Activated CD4-positive, alpha-beta T cell treated with anti-CD3 and anti-CD28 coated beads, Interleukin-2, amount 50 U/mL, for 24 hours (primary cell): ENCODE data around the gene LSM3.

ENCODE experiments used
- DNase-seq, 2 donors: peaks; one replicate each; pipeline ENCODE4 v3.0.0-alpha.2; 2020; ENCODE audit warnings: low read depth in 1 of 2, low spot score in 1 of 2

The LSM3 gene

DNA sequence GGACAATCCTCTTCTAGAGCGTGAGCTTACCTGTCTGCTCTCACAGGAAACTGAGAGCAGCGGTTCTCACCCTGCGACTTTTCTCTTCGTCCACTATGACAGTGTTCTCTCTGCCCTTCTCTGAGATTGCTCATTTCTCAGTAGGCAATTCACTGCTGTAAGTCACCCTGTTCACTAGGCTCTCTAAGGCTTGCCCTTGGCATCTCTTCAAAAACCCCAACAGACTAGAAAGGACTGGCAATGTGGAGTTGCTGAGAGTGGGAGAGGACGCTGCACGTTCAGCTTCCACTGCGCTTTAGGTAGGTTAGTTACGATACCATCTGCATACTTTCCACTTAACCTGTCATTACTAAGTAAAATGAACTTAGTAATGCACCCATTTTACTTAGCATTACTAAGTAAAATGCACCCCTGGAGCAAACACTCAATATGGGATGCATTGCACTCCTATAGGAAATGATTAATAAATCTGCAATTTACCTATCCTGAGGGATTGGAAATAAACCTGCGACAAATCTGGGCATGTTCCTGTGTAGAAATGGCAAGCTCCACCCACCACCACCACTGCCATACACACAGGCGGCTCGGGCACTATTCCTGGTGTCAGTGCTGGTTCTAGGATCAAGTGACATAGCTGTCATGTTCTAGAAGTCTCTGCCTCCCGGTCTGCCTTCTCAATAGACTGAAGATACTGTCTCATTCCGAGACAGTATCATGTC lies 21.6 kb upstream of the LSM3 start:
- no peak for DNase-seq

DNA sequence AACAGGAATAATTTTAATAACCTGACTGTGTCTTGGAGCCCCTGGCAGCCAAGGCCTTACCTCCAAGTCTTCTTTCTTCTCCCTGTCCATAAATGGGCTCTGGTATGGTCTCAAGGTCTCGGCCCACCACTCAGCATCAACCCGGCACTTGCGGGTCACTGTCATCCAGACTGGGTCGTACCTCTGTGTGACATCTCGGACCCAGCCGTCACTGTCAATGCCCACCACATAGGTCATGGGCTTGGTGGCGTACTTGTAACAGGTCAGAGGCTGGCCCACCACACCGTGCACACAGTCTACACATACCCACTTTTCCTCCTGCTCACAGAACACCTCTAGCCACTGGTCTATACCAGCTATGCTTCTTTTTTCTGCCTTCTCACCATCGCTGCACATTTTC lies 20.7 kb upstream of the LSM3 start:
- no peak for DNase-seq

DNA sequence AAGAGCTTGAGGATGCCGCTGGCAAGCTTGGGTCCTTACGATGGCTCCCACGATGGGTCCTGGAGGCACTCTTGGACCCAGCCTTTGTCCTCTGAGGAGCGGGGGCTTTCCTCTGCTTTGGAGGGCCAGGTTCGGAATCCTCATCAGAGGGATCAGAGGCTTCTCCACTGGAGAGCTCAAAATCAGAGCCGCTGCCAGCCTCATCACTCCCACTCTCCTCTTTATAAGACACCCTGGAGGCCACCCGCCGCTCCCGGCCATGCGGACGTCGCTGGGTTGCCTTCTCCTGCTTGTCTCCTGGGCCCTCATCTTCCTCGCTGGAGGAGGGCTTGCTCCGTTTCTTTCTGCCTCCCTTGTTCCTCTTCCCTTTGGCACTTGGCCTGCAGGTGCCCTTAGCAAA lies 20.2 kb upstream of the LSM3 start:
- DNase-seq: no peak

DNA sequence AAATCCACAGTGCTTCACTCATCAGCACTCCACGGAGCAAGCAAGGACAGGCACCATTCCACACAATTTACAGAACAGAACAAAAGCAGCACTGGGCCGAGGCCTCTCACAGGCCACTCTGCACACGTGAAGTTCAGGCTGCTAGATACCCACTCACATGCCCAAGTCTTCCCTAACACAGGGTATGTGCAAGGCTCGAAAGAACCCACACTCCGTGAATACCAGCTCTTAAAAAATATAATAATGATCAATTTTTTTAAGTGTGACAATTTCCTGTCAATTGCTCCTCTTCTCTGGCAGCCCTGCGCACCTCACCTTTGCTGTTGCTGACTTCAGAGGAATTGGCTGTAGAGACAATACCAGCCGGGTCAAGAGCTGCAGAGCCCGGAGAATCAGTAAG lies 19.2 kb upstream of the LSM3 start:
- no peak for DNase-seq

DNA sequence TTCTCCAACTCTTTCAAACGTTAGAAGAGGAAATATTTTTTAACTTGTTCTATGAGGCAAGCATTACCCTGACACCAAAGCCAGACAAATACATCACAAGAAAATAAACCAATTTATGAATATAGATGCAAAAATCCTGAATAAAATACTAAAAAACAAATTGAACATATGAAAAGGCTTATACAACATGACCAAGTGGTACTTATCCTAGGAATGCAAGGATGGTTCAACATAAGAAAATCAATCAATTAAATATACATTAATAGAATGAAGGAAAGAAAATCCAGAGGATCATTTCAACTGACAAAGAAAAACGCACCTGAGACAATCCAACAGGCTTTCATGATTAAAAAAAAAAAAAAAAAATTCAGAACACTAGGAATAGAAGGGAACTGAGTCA lies 17.3 kb upstream of the LSM3 start:
- no peak for DNase-seq

DNA sequence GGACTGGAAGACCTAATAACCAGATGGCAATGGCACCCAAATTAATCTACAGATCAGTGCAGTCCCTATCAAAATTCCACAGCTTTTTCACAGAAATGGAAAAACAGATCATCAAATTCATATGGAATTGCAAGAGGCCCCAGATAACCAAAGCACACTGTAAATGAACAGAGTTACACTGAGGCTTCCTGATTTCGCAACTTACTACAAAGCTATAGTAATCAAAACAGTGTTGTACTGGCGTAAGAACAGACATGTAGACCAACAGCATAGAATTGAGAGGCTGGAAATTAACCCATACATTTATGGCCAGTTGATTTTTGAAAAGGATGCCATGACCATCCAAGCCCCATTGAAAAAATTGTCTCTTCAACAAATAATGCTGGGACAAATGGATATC lies 16.4 kb upstream of the LSM3 start:
- DNase-seq: no peak

DNA sequence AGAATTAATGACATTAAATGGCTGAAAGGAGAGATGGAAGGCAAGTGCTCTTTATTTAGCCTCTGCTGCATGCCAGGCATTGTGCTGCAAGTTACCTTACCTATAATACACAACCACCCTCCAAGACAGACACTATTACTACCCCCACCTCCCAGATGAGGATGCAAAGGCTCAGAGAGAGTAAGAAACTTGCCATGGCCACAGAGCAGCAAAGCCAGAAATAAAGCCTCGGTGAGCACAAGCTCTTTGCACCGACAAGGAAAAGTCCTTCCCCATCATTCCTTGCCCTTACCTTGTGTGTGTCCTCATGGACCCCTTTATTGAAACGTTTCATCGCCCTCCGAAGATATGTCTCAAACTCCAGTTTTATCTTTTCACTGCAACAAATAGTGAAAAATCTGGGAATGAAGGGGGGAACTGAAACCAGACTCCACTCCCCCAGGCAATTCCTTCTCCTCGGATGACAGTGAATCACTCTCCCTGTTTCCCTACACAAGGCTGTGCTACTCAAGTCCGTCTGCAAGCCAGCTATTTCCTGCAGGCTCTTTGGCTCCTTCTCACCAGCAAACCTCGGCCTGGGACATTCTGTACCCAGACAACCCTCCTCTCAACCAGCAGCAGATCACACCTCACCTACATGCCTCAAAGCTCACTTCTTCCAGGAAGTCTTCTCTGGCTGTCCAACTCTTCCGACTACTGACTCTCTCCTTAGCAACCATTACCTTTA lies 11.6 kb upstream of the LSM3 start:
- no peak for DNase-seq

DNA sequence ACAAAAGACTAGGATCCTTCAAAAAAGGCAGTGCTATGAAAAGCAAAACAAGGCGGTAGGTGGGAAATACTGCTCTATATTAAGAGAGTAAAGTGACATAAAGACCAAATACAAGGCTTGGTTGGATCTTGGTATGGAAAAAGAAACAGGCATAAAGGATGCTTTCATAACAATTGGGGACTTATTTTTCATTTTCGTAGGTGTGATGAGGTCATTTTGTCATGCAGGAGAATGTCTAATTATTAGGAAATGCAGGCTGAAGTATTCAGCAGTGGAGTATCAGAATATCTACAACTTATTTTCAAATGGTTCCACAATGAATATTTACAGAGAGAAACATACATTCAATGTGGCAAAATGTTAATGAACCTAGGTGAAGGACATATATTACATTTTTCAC lies 9.2 kb upstream of the LSM3 start:
- no peak for DNase-seq

DNA sequence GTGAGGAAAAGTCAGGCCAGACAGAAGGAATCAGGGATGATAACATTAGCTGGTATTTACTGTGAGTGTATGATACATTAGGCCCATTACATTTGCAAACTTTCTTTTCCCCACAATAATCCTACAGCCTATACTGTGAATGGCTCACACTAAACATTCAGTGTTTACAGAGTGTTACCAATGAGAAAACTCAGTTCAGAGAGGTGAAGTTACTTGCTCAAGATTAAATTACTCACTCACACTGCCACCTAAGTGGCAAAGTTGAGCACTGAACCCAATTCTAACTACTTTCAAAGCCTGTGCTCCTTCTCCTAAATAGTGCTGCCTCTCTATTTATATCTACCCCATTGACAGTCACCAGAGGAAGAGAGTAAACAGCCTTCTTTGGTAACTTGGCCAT lies 8.7 kb upstream of the LSM3 start:
- DNase-seq: no peak

DNA sequence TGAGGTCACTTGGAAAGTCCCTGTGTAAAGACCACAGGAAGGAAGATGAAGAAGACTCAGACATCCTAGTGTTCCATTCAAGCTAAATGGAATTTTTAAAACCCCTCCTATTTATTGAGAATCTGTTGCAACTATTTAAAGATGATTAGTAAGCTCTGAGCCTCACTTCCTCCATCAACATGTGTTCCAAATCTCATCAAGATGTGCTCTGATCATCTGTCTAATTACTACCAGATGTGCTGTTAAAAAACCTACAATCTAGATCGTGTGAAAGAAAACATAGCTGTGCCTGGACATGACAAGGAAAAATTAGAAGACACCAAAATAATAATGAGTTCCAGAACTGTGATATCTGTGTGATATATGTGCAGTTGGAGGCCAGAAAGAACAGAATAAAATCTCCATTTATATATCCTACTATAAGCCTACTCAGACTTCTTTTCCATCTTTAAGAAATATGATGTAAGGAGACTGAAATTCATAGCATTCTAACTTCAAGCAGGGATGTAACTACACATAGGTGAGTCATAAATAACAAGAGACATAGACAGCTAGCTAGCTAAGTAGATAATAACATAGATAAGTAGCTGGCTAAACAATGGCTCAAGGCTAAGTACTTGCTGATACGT lies 8.0 kb upstream of the LSM3 start:
- DNase-seq: no peak

DNA sequence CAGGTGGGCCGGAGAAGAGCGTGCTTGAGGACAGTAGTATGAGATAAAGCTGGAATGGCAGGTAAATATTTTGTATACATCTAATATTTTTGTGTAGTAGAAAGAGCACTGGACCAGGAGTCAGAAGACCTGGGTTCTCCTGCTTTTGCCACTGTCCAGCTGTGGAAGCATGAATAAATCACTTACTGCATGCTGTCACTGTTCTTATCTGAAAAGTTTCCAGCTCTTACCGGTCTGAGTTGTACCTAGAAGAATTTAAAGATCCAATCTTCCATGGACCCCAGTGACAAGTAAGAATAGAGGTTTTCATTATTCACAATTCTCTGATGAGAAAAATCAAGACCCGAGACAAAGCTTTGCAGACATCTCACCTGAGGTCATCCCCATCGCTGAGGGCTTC lies 6.1 kb upstream of the LSM3 start:
- DNase-seq: no peak

DNA sequence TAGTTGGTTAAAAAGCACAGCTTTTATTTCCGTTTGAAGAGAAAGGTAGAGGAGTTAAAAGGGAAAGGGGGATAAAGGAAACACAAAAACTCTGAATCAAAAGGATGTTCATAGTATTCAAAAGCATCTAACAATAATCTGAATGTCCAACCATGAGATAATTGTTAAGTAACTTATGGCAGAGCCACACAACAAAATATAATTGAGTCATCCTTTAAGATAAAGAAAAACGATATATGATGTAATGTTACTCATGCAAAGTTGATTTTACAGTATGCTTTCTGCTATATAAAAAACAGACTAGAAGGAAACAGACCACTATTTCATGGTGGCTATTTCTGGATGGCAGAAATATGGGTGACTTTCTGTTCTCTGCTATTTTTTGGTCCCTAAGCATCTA lies 4.1 kb upstream of the LSM3 start:
- no peak for DNase-seq

DNA sequence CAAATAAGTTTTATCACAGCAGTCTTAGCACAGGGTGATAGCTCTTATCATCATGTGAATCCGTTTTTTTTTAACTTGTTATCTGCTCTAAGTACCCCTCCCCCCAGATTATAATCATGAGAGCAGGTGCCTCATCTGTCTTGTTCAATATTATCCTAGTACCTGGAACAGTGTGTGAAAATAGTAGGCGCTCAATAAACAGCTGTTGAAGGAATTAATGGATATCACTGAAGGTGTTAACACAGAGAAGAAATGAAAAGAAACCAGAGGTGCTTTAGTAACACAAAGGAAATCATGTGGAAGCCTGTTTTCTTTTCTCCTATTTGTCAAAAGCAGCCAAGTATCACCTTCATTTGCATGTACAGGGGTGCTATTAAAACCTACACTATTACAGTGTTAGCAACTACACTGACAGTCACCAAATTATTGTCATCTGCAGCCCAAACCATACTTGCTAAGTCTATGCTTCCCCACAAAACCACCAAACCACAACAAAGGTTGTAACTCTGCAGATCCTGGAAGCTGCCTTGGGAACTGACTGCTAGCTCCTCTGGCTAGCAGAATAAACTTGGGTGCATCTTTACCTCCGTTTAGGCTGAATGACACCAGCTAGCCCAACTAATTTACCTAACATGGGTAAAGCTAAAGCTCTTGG lies 3.1 kb upstream of the LSM3 start:
- DNase-seq: peak in 1 of 2 donors; percentile 47

DNA sequence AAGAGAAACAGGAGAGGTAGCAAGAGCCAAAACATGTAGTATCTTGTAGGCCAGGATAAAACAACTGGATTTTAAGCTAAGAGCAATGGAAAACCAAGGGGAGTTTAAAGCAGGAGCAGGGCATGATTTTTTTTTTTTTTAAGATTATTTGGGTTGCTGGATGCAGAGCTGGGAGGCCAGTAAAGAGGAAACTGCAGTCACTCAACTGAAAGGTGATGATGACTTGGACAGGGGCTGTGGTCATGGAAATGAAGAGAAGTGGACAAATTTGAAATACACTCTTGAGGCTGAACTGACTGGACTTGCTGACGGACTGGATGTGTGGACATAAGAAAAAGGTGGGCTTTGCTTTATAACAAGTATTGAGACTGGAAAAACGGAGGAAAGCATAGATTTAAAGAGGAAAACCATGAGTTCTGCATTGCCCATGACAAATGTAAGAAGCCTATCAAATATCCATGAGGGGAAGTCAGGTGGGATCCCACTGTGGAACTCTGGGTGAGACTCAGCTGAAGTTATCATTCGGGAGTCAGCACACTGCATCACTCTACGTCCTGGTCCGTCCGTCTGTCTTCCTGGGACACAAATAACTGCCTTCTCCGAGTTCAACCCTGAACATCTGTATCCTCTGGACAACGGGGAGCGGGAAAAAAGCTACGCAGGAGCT lies 904 bp upstream of the LSM3 start:
- no peak for DNase-seq

DNA sequence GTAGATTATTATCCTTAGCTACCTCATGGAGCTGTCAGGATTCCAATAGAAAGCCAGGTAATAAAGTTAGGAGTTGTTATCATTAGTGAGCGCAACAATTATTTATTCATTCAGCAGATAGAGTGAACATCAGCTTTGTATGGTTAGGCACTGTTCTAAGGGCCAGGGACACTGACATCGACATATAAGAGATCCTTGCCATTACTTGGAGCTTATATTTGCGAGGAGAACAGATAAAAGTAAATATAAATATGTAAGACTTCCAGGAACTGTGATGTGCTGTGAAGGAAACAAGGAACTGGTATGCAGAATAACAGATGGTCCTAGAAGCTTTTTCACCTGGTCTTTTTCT lies 473 bp downstream of the LSM3 start:
- DNase-seq: no peak

DNA sequence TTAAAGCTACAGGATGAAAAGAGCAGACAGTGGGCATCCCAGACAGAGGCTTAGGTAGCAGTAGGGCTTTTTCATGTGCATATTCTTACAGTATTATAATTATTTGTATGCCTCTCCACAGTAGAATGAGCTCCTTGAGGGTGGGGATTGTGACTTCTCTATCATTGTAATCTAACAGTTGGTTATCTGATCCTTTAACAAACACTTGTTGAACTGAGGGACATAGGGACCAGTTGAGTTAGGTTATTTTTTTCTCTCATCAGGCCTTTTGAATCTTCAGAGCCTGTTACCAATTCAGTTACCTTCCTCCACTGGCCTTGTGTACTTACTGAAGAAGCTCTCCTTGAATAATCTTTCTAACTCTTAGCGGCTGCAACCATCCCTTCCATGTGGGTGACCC lies 1.2 kb downstream of the LSM3 start:
- no peak for DNase-seq

DNA sequence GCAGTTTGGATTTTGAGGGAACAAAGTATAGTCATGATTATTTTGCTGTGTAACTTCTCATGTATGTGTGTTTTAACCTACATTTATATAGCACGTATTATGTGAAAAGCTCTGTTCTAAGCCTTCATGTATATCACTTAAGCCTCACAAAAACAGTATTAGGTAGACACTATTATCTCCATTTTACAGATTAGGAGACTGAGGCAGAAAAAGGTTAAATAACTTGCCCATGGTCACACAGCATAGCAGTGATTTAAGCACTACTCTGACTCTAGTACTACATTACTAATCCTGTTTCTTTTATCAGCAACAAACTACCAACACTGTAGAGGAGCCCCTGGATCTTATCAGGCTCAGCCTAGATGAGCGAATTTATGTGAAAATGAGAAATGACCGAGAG lies 2.6 kb downstream of the LSM3 start:
- no peak for DNase-seq

DNA sequence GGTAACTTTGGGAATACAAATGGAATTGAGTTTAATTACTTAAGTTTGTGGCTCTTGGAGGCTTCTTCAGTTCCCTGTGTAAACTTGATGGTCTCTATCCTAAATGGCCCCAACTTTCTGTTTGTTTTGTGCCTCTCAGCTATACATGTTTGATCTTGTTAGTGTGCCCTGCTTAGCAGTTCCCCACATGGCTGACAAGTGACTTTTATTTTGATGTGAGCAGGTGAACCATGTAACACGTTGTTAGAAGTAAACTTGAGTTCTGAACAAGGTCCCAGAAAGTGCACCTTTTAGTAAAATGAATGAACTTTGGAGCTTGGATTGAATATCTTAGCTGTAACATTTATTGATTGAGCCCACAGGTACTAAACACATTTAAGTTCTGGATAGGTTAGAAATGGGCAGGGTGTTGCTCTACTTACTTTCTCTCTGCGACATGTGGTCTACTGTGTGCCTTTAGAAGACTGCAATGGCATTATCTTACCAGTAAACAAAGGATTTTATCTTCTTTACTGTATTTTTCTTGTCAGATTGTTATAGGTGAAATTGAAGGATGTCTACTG lies 4.5 kb downstream of the LSM3 start:
- no peak for DNase-seq

DNA sequence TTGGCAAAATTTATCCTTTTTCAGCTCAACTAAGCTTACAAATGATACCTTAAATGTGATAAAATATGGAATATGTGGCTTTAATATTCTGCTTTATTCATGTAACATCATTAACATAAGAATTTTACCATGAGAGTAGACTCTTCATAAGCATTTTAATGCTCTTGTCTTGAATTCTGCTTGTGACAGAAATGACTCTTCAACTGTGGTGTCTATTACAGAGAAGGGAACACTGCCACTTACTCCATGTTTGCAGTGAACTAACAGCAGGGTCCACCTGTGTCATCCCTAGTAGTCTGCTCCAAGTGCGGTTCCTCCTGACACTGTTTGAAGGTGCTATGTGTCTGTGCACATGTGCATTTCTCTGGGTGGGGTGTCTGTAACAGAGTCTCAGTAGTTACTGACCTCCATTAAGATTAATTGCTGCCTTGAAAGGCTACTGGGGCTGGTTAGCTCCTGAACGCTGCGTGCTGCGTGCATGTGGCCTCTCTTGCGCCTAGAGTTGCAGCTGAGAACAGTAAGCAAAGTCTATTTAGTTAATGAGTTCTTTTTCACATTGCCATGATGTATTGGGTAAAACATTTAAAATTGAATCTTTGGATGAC lies 8.3 kb downstream of the LSM3 start:
- no peak for DNase-seq

DNA sequence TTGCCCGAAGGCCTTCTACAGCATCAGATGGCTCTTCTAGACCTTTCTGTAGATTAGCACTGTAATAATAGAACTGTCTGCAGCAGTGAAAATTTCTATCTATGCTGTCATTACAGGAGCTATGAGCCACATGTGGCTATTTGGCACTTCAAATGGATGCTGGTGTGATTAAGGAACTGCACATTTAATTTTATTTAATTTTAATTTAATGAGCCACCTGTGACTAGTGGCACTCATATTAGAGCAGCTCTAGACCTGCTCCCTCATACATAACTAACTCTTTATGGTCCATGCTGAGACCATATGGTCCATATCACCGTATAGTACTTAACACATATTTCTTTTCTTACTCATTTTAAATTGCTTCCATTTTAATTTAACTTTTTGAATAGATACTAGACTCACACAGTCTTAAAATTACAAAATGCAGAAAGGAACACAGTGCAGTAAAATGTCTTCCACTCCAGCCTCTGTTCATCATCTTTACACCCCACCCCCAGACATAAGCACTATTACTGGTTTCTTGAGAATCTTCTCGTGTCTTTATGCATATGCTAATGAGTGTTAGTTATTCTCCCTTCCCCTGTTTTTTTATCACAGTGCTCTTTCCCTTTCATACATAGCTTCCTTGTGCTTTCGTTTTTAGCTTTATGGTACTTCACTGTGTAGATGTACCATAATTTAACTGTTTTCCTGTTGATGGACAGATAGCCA lies 9.6 kb downstream of the LSM3 start:
- no peak for DNase-seq
